Tibial nerve (tissue), 4 donors: ENCODE data around the gene TRIM3. TPM values are rescaled to one million over a fixed set of nuclear protein-coding genes. Genes with fewer than 3 reads are reported as not detected.
A peak's percentile ranks its signal among the peaks of the same experiment; 100 is the strongest.

Experiments used
- DNase-seq, 2 donors: peaks; one replicate each; pipeline ENCODE4 v3.0.0-alpha.2; 2019; ENCODE audit warnings: low spot score in 2 of 2
- H3K27ac ChIP-seq, 4 donors: fragments of 200-600 bp; sonication (generic) in 3 of 4; one replicate each; pipeline ENCODE4 v1.5.1; 2017 to 2019; ENCODE audit warnings: mild to moderate bottlenecking in 1 of 4
- H3K27me3 ChIP-seq, 2 donors: fragments of 200-600 bp; sonication (generic) in 1 of 2; one replicate each; pipeline versions ENCODE4 v1.5.1 to v1.6.0; 2017 to 2019
- H3K36me3 ChIP-seq, 3 donors: fragments of 200-600 bp; sonication (generic); one replicate each; pipeline ENCODE4 v1.5.1; 2018 to 2019
- H3K4me1 ChIP-seq, 4 donors: fragments of 200-600 bp; sonication (generic) in 3 of 4; one replicate each; pipeline ENCODE4 v1.5.1; 2017 to 2019
- H3K4me3 ChIP-seq, 4 donors: fragments of 200-600 bp; sonication (generic) in 3 of 4; one replicate each; pipeline ENCODE4 v1.5.1; 2017 to 2019; ENCODE audit warnings: mild to moderate bottlenecking in 1 of 4, moderate library complexity in 1 of 4
- H3K9me3 ChIP-seq, 4 donors: fragments of 200-600 bp; sonication (generic) in 3 of 4; one replicate each; pipeline ENCODE4 v1.5.1; 2017 to 2019
- EP300 ChIP-seq, 2 donors: sonication (generic); formaldehyde crosslinking; IDR thresholded peaks; one replicate each; pipeline ENCODE4 v1.6.1; 2017; ENCODE audit warnings: antibody characterized with exemption in 2 of 2, mild to moderate bottlenecking in 1 of 2
- POLR2A ChIP-seq, 2 donors: fragments of 450-650 bp; IDR thresholded peaks; one replicate each; pipeline ENCODE4 v1.6.1; 2017; ENCODE audit warnings: antibody characterized with exemption in 2 of 2, mild to moderate bottlenecking in 2 of 2, moderate library complexity in 2 of 2
- WGBS, 2 donors: methylation state at CpG; one replicate each; pipeline ENCODE4 v1.1.5; 2018; 5-methylcytosine and 5-hydroxymethylcytosine counted together
- total RNA-seq, 4 donors: library from RNA; depleted of rRNA; stranded (reverse); fragments of >200 nt; gene quantifications; one replicate each; pipeline ENCODE4 v1.1.0, GENCODE V29; 2016
- TF ChIP-seq, protein P1 (sequence below), 5 experiments: fragments of 200-600 bp in 3 of 5; fragments of 450-650 bp in 2 of 5; sonication (generic) in 3 of 5; IDR thresholded peaks; one replicate each; pipeline ENCODE4 v1.5.1; 2016 to 2019; ENCODE audit warnings: antibody characterized with exemption in 5 of 5, mild to moderate bottlenecking in 3 of 5, moderate library complexity in 2 of 5

TRIM3 gene
- total RNA-seq, 4 donors from 2014 or later, result 25.6 to 47.7 (median 31.8) TPM

- 56 to 62% methylated on average over 2 of the region's 2 CpGs for WGBS, 2 donors
- DNase-seq, result peak in 1 of 2 donors; percentile 49
- Histone ChIP-seq H3K9me3 (no peaks in the 10 kb centered on the region), H3K4me3 (no peak overlapping the region), H3K27ac (no peak overlapping the region), H3K27me3 (no peaks in the 10 kb centered on the region), H3K36me3 (peaks cover 0 to 48% (median 14%) of the 10 kb centered on the region in 3 donors), H3K4me1 (no peaks in the 10 kb centered on the region)
- no peak for TF ChIP-seq POLR2A (IDR thresholded peaks at IDR 0.05)
- TF ChIP-seq, protein P1, sequence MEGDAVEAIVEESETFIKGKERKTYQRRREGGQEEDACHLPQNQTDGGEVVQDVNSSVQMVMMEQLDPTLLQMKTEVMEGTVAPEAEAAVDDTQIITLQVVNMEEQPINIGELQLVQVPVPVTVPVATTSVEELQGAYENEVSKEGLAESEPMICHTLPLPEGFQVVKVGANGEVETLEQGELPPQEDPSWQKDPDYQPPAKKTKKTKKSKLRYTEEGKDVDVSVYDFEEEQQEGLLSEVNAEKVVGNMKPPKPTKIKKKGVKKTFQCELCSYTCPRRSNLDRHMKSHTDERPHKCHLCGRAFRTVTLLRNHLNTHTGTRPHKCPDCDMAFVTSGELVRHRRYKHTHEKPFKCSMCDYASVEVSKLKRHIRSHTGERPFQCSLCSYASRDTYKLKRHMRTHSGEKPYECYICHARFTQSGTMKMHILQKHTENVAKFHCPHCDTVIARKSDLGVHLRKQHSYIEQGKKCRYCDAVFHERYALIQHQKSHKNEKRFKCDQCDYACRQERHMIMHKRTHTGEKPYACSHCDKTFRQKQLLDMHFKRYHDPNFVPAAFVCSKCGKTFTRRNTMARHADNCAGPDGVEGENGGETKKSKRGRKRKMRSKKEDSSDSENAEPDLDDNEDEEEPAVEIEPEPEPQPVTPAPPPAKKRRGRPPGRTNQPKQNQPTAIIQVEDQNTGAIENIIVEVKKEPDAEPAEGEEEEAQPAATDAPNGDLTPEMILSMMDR (IDR thresholded peaks at IDR 0.05), result peak; percentile 63 to 67 (median 65)
Observed at GRCh38 chr11:6505577-6506240, 32.0 kb upstream of the TRIM3 start.

DNA sequence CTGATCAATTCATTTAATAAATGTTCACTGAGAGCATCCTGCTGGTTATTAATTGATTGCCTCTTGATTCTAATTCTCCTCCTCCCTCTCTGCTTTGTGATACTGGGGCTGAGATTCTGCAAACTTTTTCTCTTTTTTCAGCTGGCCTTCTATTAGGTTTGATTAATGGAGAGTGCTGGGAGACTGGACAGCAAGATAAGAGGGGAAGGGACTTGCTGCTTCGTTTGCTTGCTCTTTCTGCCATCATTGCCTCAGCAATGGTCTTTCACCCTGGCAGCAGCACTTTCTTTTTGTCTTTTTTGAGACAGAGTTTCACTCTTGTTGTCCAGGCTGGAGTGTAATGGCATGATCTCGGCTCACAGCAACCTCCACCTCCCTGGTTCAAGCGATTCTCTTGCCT lies 30.4 kb upstream of the TRIM3 start:
- DNase-seq, result no peak
- Histone ChIP-seq H3K4me3 (no peak overlapping the region), H3K36me3 (peaks cover 0 to 33% (median 9%) of the 10 kb centered on the region in 3 donors), H3K9me3 (no peaks in the 10 kb centered on the region), H3K27ac (no peak overlapping the region), H3K4me1 (no peaks in the 10 kb centered on the region), H3K27me3 (no peaks in the 10 kb centered on the region)
- no peak for TF ChIP-seq POLR2A (IDR thresholded peaks at IDR 0.05)
- TF ChIP-seq EP300 (IDR thresholded peaks at IDR 0.05), result no peak
- TF ChIP-seq, protein P1 (IDR thresholded peaks at IDR 0.05), result no peak
- 84 to 88% methylated on average over 3 of the region's 3 CpGs for WGBS, 2 donors

- Histone ChIP-seq H3K4me1 (peaks cover 0 to 12% (median 0%) of the 10 kb centered on the region in 4 donors), H3K4me3 (no peak overlapping the region), H3K27ac (no peak overlapping the region), H3K27me3 (no peaks in the 10 kb centered on the region), H3K36me3 (peaks cover 0 to 39% (median 7%) of the 10 kb centered on the region in 3 donors), H3K9me3 (no peaks in the 10 kb centered on the region)
- no peak for DNase-seq
- TF ChIP-seq POLR2A (IDR thresholded peaks at IDR 0.05) (no peak), EP300 (IDR thresholded peaks at IDR 0.05) (no peak)
- TF ChIP-seq, protein P1 (IDR thresholded peaks at IDR 0.05), result no peak
- WGBS, 2 donors, result 94 to 96% methylated on average over 3 of the region's 3 CpGs
Observed at GRCh38 chr11:6502382-6502781, 28.6 kb upstream of the TRIM3 start.

GRCh38 chr11:6498544-6498943 lies 24.8 kb upstream of the TRIM3 start:
- Histone ChIP-seq H3K27ac (no peak overlapping the region), H3K27me3 (no peaks in the 10 kb centered on the region), H3K9me3 (no peaks in the 10 kb centered on the region), H3K36me3 (peaks cover 0 to 34% (median 3%) of the 10 kb centered on the region in 3 donors), H3K4me1 (peaks cover 0 to 18% (median 0%) of the 10 kb centered on the region in 4 donors), H3K4me3 (no peak overlapping the region)
- no peak for DNase-seq
- TF ChIP-seq, protein P1 (IDR thresholded peaks at IDR 0.05), result no peak
- TF ChIP-seq EP300 (IDR thresholded peaks at IDR 0.05), result no peak
- no peak for TF ChIP-seq POLR2A (IDR thresholded peaks at IDR 0.05)
- 88 to 94% methylated on average over 5 of the region's 5 CpGs for WGBS, 2 donors

GRCh38 chr11:6498121-6498520 lies 24.4 kb upstream of the TRIM3 start:
- H3K9me3 ChIP-seq, result no peaks in the 10 kb centered on the region
- peaks cover 0 to 30% (median 3%) of the 10 kb centered on the region in 3 donors for H3K36me3 ChIP-seq
- peaks cover 0 to 18% (median 0%) of the 10 kb centered on the region in 4 donors for H3K4me1 ChIP-seq
- H3K27me3 ChIP-seq, result no peaks in the 10 kb centered on the region
- no peak overlapping the region for H3K27ac ChIP-seq
- H3K4me3 ChIP-seq, result no peak overlapping the region
- TF ChIP-seq, protein P1 (IDR thresholded peaks at IDR 0.05), result no peak
- no peak for TF ChIP-seq EP300 (IDR thresholded peaks at IDR 0.05)
- no peak for TF ChIP-seq POLR2A (IDR thresholded peaks at IDR 0.05)
- DNase-seq, result no peak
- 58 to 64% methylated on average over 7 of the region's 7 CpGs for WGBS, 2 donors
